SK-N-SH treated with all-trans-retinoic acid at 6 μM for 48 hours (cell line): ENCODE results near the gene IFI27L1.

ENCODE experiments used
- ATAC-seq: fragments of 200-7000 bp; cut with Tn5 transposase; 3 replicates; pipeline ENCODE4 v1.9.1; 2020; ENCODE audit warnings: mild to moderate bottlenecking, moderate library complexity
- ARNTL ChIP-seq: fragments of 450-650 bp; formaldehyde crosslinking; IDR thresholded peaks from 2 replicates; pipeline ENCODE4 v1.5.0; 2020; ENCODE audit warnings: low read depth, mild to moderate bottlenecking, moderate library complexity, borderline replicate concordance
- CSDC2 ChIP-seq: fragments of 250-450 bp; sonication (Bioruptor Pico); IDR thresholded peaks from 2 replicates; pipeline ENCODE4 v1.5.0; 2020; ENCODE audit warnings: mild to moderate bottlenecking, moderate library complexity
- GLIS3 ChIP-seq: fragments of 250-450 bp; sonication (Bioruptor Pico); IDR thresholded peaks from 2 replicates; pipeline ENCODE4 v1.5.0; 2020; ENCODE audit warnings: mild to moderate bottlenecking, moderate library complexity
- OSR1 ChIP-seq: fragments of 250-450 bp; sonication (Bioruptor Pico); IDR thresholded peaks from 2 replicates; pipeline ENCODE4 v1.8.0; 2022; ENCODE audit warnings: moderate library complexity, mild to moderate bottlenecking, inconsistent platforms
- PPARA ChIP-seq: fragments of 250-450 bp; sonication (Bioruptor Pico); IDR thresholded peaks from 2 replicates; pipeline ENCODE4 v1.5.0; 2020; ENCODE audit warnings: mild to moderate bottlenecking, borderline replicate concordance
- SNAI2 ChIP-seq: fragments of 250-450 bp; sonication (Bioruptor Pico); IDR thresholded peaks from 2 replicates; pipeline ENCODE4 v1.5.0; 2020; ENCODE audit warnings: mild to moderate bottlenecking, moderate library complexity
- TCF4 ChIP-seq: fragments of 250-450 bp; sonication (Bioruptor Pico); IDR thresholded peaks from 2 replicates; pipeline ENCODE4 v1.8.0; 2021; ENCODE audit warnings: mild to moderate bottlenecking, moderate library complexity, borderline replicate concordance
- TOX ChIP-seq: fragments of 250-450 bp; sonication (Bioruptor Pico); IDR thresholded peaks from 2 replicates; pipeline ENCODE4 v1.8.0; 2021; ENCODE audit warnings: mild to moderate bottlenecking, moderate library complexity, borderline replicate concordance
- ZC3H10 ChIP-seq: fragments of 250-450 bp; sonication (Bioruptor Pico); IDR thresholded peaks from 2 replicates; pipeline ENCODE4 v1.5.1; 2021; ENCODE audit warnings: mild to moderate bottlenecking, moderate library complexity
- ZFP3 ChIP-seq: fragments of 250-450 bp; sonication (Bioruptor Pico); IDR thresholded peaks from 2 replicates; pipeline ENCODE4 v1.5.0; 2020; ENCODE audit warnings: mild to moderate bottlenecking, moderate library complexity
- ZFP30 ChIP-seq: fragments of 450-650 bp; formaldehyde crosslinking; IDR thresholded peaks from 2 replicates; pipeline ENCODE4 v1.5.0; 2022; ENCODE audit warnings: mild to moderate bottlenecking, moderate library complexity
- ZNF70 ChIP-seq: fragments of 450-650 bp; formaldehyde crosslinking; IDR thresholded peaks from 2 replicates; pipeline ENCODE4 v1.5.0; 2020; ENCODE audit warnings: mild to moderate bottlenecking, moderate library complexity
- ZNF8 ChIP-seq: fragments of 450-650 bp; formaldehyde crosslinking; IDR thresholded peaks from 2 replicates; pipeline ENCODE4 v1.5.0; 2020; ENCODE audit warnings: mild to moderate bottlenecking, moderate library complexity
- TF ChIP-seq, protein P1 (sequence below): fragments of 250-450 bp; sonication (Bioruptor Pico); IDR thresholded peaks from 2 replicates; pipeline ENCODE4 v1.8.0; 2021; ENCODE audit warnings: low read depth, mild to moderate bottlenecking, moderate library complexity, borderline replicate concordance
- TF ChIP-seq, protein P2 (sequence below): fragments of 250-450 bp; sonication (Bioruptor Pico); IDR thresholded peaks from 2 replicates; pipeline ENCODE4 v1.5.1; 2021; ENCODE audit warnings: mild to moderate bottlenecking, moderate library complexity
- TF ChIP-seq, protein P3 (sequence below): fragments of 250-450 bp; sonication (Bioruptor Pico); IDR thresholded peaks from 2 replicates; pipeline ENCODE4 v1.5.0; 2020; ENCODE audit warnings: mild to moderate bottlenecking, moderate library complexity
- TF ChIP-seq, protein P4 (sequence below): fragments of 250-450 bp; sonication (Bioruptor Pico); IDR thresholded peaks from 2 replicates; pipeline ENCODE4 v1.8.0; 2020; ENCODE audit warnings: mild to moderate bottlenecking, moderate library complexity, borderline replicate concordance

Gene IFI27L1

DNA sequence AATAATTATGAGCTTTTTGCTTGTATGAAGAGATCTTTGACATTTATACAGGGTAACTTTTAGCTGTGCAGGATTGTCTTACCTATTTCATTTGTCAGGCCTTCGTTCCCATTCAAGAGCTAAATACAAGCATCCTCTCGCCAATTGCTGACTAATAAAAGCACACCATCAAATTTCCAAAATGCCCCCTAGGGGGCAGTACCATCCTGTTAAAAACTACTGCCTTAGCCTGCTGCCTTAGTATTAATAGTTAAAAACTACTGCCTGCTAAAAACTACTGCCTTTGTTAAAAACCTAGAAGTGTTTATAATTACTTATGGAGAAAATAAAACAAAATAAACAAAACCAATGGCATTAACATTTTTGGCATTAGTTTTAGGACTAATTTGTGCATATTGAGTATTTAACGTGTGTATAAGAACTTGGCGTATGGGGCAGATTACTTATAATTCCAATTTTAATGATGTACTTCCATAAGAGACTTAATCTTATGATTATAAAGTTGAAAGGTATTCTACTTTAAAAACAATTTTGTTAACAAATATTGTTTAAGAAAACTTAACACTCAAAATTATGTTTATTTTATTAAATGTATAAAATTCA, 51.3 kb downstream of the IFI27L1 start:
- ATAC-seq = peak; percentile 25; the same call in 2 of the 3 replicates
- TF ChIP-seq ZNF8 (CRISPR knock-in tag) = no peak
- no peak for TF ChIP-seq SNAI2 (CRISPR knock-in tag)
- TF ChIP-seq PPARA (CRISPR knock-in tag) = no peak
- TF ChIP-seq, protein P1, sequence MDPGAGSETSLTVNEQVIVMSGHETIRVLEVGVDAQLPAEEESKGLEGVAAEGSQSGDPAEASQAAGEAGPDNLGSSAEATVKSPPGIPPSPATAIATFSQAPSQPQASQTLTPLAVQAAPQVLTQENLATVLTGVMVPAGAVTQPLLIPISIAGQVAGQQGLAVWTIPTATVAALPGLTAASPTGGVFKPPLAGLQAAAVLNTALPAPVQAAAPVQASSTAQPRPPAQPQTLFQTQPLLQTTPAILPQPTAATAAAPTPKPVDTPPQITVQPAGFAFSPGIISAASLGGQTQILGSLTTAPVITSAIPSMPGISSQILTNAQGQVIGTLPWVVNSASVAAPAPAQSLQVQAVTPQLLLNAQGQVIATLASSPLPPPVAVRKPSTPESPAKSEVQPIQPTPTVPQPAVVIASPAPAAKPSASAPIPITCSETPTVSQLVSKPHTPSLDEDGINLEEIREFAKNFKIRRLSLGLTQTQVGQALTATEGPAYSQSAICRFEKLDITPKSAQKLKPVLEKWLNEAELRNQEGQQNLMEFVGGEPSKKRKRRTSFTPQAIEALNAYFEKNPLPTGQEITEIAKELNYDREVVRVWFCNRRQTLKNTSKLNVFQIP = no peak
- no peak for TF ChIP-seq GLIS3
- TF ChIP-seq TOX (CRISPR knock-in tag) = no peak

DNA sequence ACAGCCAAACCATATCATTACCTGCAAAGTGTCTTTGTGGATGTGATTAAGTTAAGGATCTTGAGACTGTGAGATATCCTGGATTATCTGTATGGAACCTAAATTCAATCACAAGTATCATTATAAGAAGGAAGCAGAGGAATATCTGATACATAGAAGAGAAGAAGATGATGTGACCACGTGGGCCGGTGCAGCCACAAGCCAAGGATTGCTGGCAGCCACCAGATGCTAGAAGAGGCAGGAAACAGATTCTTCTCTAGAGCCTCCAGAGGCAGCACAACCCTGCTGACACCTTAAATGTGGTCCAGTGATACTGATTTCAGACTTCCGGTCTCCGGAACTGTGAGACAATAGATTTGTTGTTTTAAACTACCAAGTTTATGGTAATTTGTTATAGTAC, 54.4 kb downstream of the IFI27L1 start:
- no peak for TF ChIP-seq TOX (CRISPR knock-in tag)
- TF ChIP-seq GLIS3 = no peak
- no peak for TF ChIP-seq OSR1 (CRISPR knock-in tag)
- no peak for TF ChIP-seq ZNF70 (CRISPR knock-in tag)
- TF ChIP-seq, protein P2, sequence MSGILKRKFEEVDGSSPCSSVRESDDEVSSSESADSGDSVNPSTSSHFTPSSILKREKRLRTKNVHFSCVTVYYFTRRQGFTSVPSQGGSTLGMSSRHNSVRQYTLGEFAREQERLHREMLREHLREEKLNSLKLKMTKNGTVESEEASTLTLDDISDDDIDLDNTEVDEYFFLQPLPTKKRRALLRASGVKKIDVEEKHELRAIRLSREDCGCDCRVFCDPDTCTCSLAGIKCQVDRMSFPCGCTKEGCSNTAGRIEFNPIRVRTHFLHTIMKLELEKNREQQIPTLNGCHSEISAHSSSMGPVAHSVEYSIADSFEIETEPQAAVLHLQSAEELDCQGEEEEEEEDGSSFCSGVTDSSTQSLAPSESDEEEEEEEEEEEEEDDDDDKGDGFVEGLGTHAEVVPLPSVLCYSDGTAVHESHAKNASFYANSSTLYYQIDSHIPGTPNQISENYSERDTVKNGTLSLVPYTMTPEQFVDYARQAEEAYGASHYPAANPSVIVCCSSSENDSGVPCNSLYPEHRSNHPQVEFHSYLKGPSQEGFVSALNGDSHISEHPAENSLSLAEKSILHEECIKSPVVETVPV (CRISPR knock-in tag) = no peak
- no peak for TF ChIP-seq ZC3H10 (CRISPR knock-in tag)
- TF ChIP-seq, protein P3, sequence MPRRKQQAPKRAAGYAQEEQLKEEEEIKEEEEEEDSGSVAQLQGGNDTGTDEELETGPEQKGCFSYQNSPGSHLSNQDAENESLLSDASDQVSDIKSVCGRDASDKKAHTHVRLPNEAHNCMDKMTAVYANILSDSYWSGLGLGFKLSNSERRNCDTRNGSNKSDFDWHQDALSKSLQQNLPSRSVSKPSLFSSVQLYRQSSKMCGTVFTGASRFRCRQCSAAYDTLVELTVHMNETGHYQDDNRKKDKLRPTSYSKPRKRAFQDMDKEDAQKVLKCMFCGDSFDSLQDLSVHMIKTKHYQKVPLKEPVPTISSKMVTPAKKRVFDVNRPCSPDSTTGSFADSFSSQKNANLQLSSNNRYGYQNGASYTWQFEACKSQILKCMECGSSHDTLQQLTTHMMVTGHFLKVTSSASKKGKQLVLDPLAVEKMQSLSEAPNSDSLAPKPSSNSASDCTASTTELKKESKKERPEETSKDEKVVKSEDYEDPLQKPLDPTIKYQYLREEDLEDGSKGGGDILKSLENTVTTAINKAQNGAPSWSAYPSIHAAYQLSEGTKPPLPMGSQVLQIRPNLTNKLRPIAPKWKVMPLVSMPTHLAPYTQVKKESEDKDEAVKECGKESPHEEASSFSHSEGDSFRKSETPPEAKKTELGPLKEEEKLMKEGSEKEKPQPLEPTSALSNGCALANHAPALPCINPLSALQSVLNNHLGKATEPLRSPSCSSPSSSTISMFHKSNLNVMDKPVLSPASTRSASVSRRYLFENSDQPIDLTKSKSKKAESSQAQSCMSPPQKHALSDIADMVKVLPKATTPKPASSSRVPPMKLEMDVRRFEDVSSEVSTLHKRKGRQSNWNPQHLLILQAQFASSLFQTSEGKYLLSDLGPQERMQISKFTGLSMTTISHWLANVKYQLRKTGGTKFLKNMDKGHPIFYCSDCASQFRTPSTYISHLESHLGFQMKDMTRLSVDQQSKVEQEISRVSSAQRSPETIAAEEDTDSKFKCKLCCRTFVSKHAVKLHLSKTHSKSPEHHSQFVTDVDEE (CRISPR knock-in tag) = no peak
- no peak for TF ChIP-seq ZFP3 (CRISPR knock-in tag)
- TF ChIP-seq, protein P1 = no peak
- ATAC-seq = no peak

DNA sequence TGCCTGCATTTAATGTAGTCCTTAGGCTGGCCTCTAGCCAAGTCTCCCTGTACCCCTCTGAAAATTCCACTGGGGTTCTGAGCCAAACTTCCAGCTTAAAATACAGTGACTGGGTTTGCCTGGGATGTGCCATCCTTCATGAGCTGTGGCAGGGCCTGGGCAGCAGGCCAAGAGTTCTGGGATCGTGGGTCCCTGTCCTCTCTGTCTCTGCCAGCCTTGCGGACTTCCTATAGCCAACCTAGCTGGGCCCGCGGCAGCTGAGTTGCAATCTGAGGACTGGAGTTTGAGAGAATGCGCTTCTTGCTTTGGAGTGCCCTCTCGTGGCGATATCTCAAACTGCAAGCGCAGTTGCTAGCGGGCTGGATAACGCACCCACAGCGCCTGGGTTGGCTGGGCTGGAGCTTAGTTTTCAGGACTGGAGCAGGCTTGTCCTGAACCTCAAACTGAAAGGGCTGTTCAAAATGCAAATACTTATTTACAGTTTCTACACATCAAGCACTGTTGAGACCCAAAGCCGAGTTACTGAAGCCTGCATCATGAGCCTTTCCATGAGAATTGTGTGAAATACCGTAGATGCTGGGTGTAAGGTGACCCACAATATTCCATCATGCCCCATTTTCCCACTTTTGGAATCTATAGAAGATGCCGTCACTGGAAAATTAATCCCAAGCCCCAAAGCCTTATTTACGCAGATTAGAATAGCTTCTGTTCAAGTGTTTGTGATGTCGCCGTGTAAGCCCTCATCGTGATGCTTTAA, 55.6 kb downstream of the IFI27L1 start:
- no peak for TF ChIP-seq ZFP30 (CRISPR knock-in tag)
- TF ChIP-seq ZFP3 (CRISPR knock-in tag) = no peak
- TF ChIP-seq TCF4 (CRISPR knock-in tag) = no peak
- TF ChIP-seq, protein P3 (CRISPR knock-in tag) = no peak
- TF ChIP-seq, protein P4, sequence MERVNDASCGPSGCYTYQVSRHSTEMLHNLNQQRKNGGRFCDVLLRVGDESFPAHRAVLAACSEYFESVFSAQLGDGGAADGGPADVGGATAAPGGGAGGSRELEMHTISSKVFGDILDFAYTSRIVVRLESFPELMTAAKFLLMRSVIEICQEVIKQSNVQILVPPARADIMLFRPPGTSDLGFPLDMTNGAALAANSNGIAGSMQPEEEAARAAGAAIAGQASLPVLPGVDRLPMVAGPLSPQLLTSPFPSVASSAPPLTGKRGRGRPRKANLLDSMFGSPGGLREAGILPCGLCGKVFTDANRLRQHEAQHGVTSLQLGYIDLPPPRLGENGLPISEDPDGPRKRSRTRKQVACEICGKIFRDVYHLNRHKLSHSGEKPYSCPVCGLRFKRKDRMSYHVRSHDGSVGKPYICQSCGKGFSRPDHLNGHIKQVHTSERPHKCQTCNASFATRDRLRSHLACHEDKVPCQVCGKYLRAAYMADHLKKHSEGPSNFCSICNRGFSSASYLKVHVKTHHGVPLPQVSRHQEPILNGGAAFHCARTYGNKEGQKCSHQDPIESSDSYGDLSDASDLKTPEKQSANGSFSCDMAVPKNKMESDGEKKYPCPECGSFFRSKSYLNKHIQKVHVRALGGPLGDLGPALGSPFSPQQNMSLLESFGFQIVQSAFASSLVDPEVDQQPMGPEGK (CRISPR knock-in tag) = no peak
- TF ChIP-seq, protein P2 (CRISPR knock-in tag) = no peak
- TF ChIP-seq TOX (CRISPR knock-in tag) = no peak
- TF ChIP-seq, protein P1 = no peak
- no peak for TF ChIP-seq ZNF8 (CRISPR knock-in tag)
- TF ChIP-seq ZNF70 (CRISPR knock-in tag) = no peak
- no peak for TF ChIP-seq CSDC2 (CRISPR knock-in tag)
- TF ChIP-seq OSR1 (CRISPR knock-in tag) = no peak
- TF ChIP-seq ARNTL (CRISPR knock-in tag) = no peak
- no peak for TF ChIP-seq SNAI2 (CRISPR knock-in tag)
- ATAC-seq = peak; percentile 96
